HG03280 (cell line): ENCODE data around the gene NFATC3.
"Not testable (repeated sequence)": the region's sequence is repeated elsewhere in the genome, so short reads cannot be mapped to it uniquely, and the experiment has no call there.

Experiments
- ATAC-seq: cut with Tn5 transposase; IDR thresholded peaks from one replicate; pipeline ENCODE4 v1.9.1; 2021; ENCODE audit warnings: mild to moderate bottlenecking, moderate library complexity; ENCODE audit not compliant: unreplicated experiment

Gene NFATC3

DNA sequence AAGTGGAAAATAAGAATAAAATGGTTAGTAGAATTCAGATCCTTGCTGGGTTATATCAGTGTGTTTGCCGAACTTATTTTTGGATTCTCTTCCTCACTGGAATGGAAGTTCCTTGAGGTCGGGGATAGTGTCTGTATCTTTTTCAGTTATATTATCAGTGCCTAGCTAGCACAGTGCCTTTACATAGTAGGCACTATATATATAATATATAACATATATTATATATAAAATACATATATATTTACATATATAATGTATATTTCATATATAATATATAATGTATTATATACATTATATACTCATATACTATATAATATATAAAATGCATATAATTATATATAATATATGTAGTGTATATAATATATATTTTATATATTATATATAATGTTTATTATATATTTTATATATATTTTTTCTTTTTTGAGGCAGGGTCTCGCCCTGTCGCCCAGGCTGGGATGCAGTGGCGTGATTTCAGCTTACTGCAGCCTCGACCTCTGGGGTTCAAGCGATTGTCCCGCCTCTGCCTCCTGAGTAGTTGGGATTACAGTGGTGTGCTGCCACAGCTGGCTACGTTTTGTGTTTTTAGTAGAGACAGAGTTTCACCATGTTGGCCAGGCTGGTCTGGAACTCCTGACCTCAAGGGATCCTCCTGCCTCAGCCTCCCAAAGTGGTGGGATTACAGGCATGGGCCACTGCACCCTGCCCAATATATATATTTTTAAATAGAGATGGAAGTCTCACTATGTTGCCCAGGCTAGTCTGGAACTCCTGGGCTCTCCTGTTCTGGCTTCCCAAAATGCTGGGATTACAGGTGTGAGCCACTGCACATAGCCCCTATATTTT is 3.2 kb downstream of the NFATC3 start:
- ATAC-seq = no peak

GRCh38 chr16:68089067-68089466 is 3.9 kb downstream of the NFATC3 start:
- ATAC-seq = no peak

- no peak for ATAC-seq
Measured at GRCh38 chr16:68090130-68090529, 5.0 kb downstream of the NFATC3 start.

GRCh38 chr16:68090533-68090932 is 5.4 kb downstream of the NFATC3 start:
- no peak for ATAC-seq

- ATAC-seq = no peak
Measured at GRCh38 chr16:68091380-68092261, 6.5 kb downstream of the NFATC3 start.

- not testable (repeated sequence) for ATAC-seq
Measured at GRCh38 chr16:68092275-68092674, 7.1 kb downstream of the NFATC3 start.

GRCh38 chr16:68093816-68094613 is 8.8 kb downstream of the NFATC3 start:
- no peak for ATAC-seq

- ATAC-seq = no peak
Measured at GRCh38 chr16:68094614-68094934, 9.4 kb downstream of the NFATC3 start.

DNA sequence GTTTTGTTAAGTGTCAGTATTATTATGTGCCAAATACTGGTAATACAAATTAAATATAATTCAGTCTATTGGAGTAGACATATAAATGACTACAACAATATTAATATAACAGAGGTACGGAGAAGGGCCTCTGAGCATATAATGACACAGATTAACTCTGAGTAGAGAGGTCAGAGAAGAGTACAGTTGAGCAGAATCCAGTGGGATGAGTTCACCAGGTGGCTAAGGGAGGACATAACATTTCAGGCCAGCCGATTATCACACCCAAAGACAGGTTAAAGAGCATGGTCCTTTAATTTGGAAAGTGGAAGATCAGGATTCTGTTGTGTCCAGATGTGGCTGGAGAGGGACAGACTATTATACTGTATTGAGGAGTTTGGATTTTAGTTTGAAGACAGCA is 11.3 kb downstream of the NFATC3 start:
- no peak for ATAC-seq

DNA sequence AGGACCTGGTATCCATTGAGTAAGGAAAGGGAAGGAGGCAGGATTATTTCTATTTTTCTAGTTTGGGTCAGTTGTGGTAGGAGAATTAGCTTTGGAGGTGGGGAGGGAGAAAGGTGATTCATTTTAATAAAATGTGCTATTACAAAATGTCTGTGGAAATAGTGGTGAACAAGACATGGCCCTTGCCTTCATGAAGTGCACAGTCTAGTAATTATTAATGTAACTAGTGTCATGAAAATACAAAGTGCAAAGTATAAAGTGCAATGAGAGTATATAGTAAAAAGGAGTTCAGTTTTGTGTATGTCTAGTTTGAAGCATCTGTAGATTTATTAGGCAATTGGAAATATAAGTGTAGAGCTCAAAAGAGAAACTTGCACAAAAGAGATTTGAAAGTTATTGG is 11.9 kb downstream of the NFATC3 start:
- no peak for ATAC-seq

DNA sequence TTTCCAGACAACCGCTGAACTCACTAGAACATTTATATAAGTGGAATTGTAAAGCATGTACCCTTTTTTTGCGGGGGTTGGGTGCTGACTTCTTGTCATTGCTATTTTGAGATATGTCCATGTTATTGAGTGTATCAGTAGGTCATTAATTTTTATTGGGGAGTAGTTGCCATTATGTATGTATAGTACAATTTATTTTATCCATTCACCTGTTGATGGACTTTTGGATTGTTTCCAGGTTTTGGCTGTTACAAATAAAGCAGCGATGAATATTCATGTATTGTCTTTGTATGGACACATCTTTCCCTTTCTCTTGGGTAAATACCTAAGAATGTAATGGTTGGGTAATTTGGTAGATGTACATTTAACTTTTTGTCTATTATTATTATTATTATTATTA is 12.7 kb downstream of the NFATC3 start:
- no peak for ATAC-seq

- no peak for ATAC-seq
Measured at GRCh38 chr16:68100488-68100887, 15.3 kb downstream of the NFATC3 start.

GRCh38 chr16:68105611-68106010 is 20.4 kb downstream of the NFATC3 start:
- no peak for ATAC-seq

DNA sequence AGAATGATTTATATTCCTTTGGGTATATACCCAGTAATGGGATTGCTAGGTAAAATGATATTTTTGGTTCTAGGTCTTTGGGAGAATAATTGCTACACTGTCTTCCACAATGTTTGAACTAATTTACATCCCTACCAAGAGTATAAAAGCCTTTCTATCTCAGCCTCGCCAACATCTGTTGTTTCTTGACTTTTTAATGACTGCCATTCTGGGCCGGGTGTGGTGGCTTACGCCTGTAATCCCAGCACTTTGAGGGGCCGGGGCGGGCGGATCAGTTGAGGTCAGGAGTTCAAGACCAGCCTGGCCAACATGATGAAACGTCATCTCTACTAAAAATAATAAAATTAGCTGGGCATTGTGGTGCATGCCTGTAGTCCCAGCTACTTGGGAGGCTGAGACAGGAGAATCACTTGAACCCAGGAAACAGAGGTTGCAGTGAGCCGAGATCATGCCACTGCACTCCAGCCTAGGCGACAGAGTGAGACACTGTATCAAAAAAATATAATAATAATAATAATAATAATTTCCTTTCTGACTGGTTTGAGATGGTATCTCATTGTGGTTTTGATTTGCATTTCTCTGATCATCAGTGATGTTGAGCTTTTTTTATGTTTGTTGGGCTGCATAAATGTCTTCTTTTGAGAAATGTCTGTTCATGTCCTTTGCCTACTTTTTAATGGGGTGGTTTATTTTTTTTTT is 22.2 kb downstream of the NFATC3 start:
- not testable (repeated sequence) for ATAC-seq

- ATAC-seq = not testable (repeated sequence)
Measured at GRCh38 chr16:68109156-68109555, 24.0 kb downstream of the NFATC3 start.

DNA sequence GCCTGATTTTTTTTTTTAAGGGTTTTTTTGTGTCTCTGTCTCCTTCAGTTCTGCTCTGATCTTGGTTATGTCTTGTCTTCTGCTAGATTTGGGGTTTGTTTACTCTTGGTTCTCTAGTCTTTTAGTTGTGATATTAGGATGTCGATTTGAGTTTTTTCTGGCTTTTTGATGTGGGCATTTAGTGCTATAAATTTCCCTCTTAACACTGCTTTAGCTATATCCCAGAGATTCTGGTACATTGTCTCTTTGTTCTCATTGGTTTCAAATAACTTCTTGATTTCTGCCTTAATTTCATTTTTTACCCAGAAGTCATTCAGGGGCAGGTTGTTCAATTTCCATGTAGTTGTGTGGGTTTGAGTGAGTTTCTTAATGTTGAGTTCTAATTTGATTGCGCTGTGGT is 25.4 kb downstream of the NFATC3 start:
- ATAC-seq = not testable (repeated sequence)

DNA sequence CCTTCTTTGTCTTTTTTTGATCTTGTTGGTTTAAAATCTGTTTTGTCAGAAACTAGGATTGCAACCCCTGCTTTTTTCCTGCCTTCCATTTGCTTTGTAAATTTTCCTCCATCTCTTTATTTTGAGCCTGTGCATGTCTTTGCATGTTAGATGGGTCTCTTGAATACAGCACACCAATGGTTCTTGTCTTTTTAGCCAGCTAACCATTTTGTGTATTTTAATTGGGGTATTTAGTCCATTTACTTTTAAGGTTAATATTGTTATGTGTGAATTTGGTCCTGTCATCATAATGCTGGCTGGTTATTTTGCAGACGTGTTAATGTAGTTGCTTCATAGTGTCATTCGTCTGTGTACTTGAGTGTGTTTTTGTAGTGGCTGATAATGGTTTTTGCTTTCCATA is 26.2 kb downstream of the NFATC3 start:
- no peak for ATAC-seq

- no peak for ATAC-seq
Measured at GRCh38 chr16:68113059-68113761, 28.0 kb downstream of the NFATC3 start.

DNA sequence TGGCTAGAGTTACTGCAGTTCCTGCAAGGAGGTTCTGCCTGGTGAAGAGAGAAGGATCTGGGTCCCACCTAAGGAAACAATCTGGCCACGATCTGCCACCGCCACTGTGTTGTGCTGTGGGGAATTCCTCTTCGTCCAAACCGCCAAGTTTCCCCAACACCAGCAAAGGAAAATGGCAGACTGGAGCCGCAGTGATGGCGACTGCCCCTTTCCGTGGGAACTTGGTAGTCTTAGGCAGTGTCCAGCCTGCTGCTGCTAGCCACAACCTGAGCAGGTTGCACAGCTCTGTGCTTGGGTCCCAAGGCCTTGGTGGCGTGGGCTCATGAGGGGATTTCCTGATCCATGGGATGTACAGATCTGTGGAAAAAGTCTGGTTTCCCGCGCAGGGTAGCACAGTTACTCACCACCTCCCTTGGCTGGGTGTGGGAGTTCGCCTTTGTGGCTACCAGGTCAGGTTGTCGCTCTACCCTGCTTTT is 28.6 kb downstream of the NFATC3 start:
- no peak for ATAC-seq

GRCh38 chr16:68114939-68115338 is 29.8 kb downstream of the NFATC3 start:
- ATAC-seq = not testable (repeated sequence)
